HFF-Myc (cell line): ENCODE results near the gene COQ10B.
A peak's percentile ranks its signal among the peaks of the same experiment; 100 is the strongest.

Experiments used
- DNase-seq: peaks from one replicate; pipeline ENCODE4 v3.0.0-alpha.2; 2011; ENCODE audit warnings: low read depth; ENCODE audit errors: extremely low read depth
- H3K4me3 ChIP-seq: replicated peaks from 2 replicates; pipeline ENCODE4 v1.5.1; 2011; ENCODE audit warnings: low read depth, mild to moderate bottlenecking, control low read depth, low read length
- CTCF ChIP-seq: IDR thresholded peaks from 2 replicates; pipeline ENCODE4 v1.5.1; 2012; ENCODE audit warnings: mild to moderate bottlenecking, low read depth, low read length, control low read depth; ENCODE audit errors: missing control alignments

Gene COQ10B

GRCh38 chr2:197506658-197507057 is 53.3 kb downstream of the COQ10B start:
- H3K4me3 ChIP-seq = no peak overlapping the region
- no peak for TF ChIP-seq CTCF
- DNase-seq = no peak

- DNase-seq = no peak
- no peak overlapping the region for H3K4me3 ChIP-seq
- no peak for TF ChIP-seq CTCF
Observed at GRCh38 chr2:197513915-197514314, 60.6 kb downstream of the COQ10B start.

GRCh38 chr2:197514754-197515153 is 61.4 kb downstream of the COQ10B start:
- DNase-seq = no peak
- no peak for TF ChIP-seq CTCF
- peak overlapping the region; percentile 69; the same call in 1 of the 2 replicates for H3K4me3 ChIP-seq

- DNase-seq = no peak
- no peak for TF ChIP-seq CTCF
- peak overlapping the region; percentile 69 for H3K4me3 ChIP-seq
Observed at GRCh38 chr2:197515315-197515738, 62.0 kb downstream of the COQ10B start.

GRCh38 chr2:197515739-197516392 is 62.5 kb downstream of the COQ10B start, which contains the start of gene MOB4:
Gene MOB4, plus strand, starts transcription at chr2:197516066. Its CDS starts 21 bp downstream, at chr2:197516087.
- TF ChIP-seq CTCF = no peak
- peak; percentile 75 for DNase-seq
- H3K4me3 ChIP-seq = peak within 1 kb of the TSS; percentile 69

GRCh38 chr2:197516393-197516761 is 63.0 kb downstream of the COQ10B start:
- no peak for TF ChIP-seq CTCF
- H3K4me3 ChIP-seq = peak overlapping the region; percentile 69
- DNase-seq = no peak

- no peak for DNase-seq
- H3K4me3 ChIP-seq = peak overlapping the region; percentile 69
- no peak for TF ChIP-seq CTCF
Observed at GRCh38 chr2:197517150-197517549, 63.8 kb downstream of the COQ10B start.
